Muscle layer of duodenum (tissue), 2 donors: ENCODE measurements around the gene KCNJ6.
"Not testable (repeated sequence)": the region's sequence is repeated elsewhere in the genome, so short reads cannot be mapped to it uniquely, and the experiment has no call there.

ENCODE experiments used
- H3K27ac ChIP-seq: one replicate; pipeline ENCODE4 v1.7.0; 2013; ENCODE audit warnings: mild to moderate bottlenecking, low read length
- H3K27me3 ChIP-seq: one replicate; pipeline ENCODE4 v1.7.0; 2013; ENCODE audit warnings: low read depth, mild to moderate bottlenecking, control low read depth, low read length
- H3K36me3 ChIP-seq, 2 donors: one replicate each; pipeline ENCODE4 v1.7.0; 2013; ENCODE audit warnings: low read length in 2 of 2, control low read depth in 1 of 2, mild to moderate bottlenecking in 1 of 2; ENCODE audit not compliant: insufficient read depth in 2 of 2, control insufficient read depth in 1 of 2
- H3K4me1 ChIP-seq, 2 donors: one replicate each; pipeline ENCODE4 v1.7.0; 2013; ENCODE audit warnings: low read length in 2 of 2, mild to moderate bottlenecking in 2 of 2, control low read depth in 1 of 2, moderate library complexity in 1 of 2; ENCODE audit not compliant: insufficient read depth in 2 of 2, control insufficient read depth in 1 of 2
- H3K4me3 ChIP-seq, 2 donors: one replicate each; pipeline ENCODE4 v1.7.0; 2013; ENCODE audit warnings: low read length in 2 of 2, low read depth in 1 of 2, mild to moderate bottlenecking in 1 of 2
- H3K9me3 ChIP-seq, 2 donors: one replicate each; pipeline ENCODE4 v1.7.0; 2013; ENCODE audit warnings: low read length in 2 of 2, control low read depth in 1 of 2, mild to moderate bottlenecking in 1 of 2; ENCODE audit not compliant: control insufficient read depth in 1 of 2
- donor health status: healthy.

The KCNJ6 gene

DNA sequence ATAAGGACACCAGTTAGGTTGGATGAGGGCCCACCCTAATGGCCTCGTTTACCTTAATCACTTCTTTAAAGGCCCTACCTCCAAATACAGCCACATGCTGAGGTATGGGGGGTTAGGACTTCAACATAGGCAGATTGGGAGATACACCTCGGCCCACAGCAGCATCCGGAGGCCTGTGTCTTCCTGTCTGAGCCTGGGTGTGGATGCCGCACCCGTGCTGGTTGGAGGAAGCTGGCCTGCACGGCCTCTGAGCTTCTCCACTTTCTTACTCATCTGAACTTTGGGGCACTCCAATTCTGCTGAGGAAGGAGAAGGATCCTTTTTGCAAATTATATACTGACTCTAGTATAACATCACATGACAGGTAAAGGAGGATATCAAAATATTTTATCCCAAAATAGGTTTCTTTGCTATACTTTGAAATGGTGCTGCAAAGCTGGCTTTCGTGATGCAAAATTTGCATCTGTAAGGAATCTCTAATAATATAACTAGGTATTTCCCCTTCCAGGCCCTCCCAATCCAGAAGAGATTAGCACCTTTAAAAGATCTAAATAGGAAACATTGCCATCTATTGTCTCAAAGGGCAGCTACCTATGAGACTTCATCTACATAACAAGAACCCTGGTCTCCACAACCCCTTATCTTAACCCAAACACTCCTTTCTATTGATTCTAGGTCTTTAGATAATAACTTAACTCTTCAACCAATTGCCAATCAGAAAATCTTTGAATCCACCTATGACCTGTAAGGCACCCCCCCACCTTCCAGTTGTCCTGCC lies 247.6 kb downstream of the KCNJ6 start:
- H3K27ac ChIP-seq = no peak overlapping the region
- no peaks in the 10 kb centered on the region for H3K36me3 ChIP-seq
- no peak overlapping the region for H3K4me3 ChIP-seq
- H3K4me1 ChIP-seq = no peaks in the 10 kb centered on the region
- H3K9me3 ChIP-seq = no peaks in the 10 kb centered on the region
- H3K27me3 ChIP-seq = no peaks in the 10 kb centered on the region

DNA sequence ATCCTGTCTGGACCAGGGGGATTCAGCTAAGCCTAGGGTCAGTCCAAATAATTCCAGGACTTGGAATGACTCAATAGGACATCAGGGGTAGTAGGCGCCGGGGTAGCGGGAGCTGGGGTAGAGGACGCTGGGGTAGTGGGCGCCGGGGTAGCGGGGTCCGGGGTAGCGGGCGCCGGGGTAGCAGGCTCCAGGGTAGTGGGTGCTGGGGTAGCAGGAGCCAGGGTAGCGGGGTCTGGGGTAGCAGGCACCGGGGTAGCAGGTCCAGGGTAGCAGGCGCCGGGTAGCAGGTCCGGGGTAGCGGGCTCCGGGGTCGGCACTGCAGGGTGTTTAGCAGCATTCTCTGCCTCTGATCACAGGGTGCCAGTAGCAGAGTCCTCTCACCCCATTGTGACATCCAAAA lies 248.9 kb downstream of the KCNJ6 start:
- Histone ChIP-seq H3K27ac (no peak overlapping the region), H3K4me1 (no peaks in the 10 kb centered on the region), H3K27me3 (no peaks in the 10 kb centered on the region), H3K4me3 (no peak overlapping the region), H3K36me3 (no peaks in the 10 kb centered on the region), H3K9me3 (no peaks in the 10 kb centered on the region)

GRCh38 chr21:37665230-37666024 lies 250.8 kb downstream of the KCNJ6 start:
- H3K27ac ChIP-seq = no peak overlapping the region

DNA sequence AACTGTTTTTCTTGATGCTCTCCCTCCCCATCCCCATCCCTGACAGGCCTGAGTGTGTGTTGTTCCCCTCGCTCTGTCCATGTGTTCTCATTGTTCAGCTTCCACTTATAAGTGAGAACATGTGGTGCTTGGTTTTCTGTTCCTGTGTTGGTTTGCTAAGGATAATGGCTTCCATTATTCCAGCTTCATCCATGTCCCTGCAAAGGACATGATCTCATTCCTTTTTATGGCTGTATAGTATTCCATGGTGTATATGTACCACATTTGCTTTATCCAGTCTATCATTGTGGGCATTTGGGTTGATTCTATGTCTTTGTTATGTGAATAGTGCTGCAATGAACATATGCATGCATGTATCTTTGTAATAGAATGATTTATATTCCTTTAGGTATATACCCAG lies 254.0 kb downstream of the KCNJ6 start:
- H3K27ac ChIP-seq, H3K9me3 ChIP-seq, H3K4me3 ChIP-seq, H3K36me3 ChIP-seq, H3K27me3 ChIP-seq: not testable (repeated sequence)
- H3K4me1 ChIP-seq = peaks cover 0 to 13% of the 10 kb centered on the region in 2 donors

More at GRCh38 chr21:37665230-37666024, 250.8 kb downstream of the KCNJ6 start:
- Histone ChIP-seq H3K4me1 (no peaks in the 10 kb centered on the region), H3K9me3 (no peaks in the 10 kb centered on the region), H3K36me3 (no peaks in the 10 kb centered on the region), H3K27me3 (no peaks in the 10 kb centered on the region), H3K4me3 (no peak overlapping the region)

- H3K27me3 ChIP-seq = no peaks in the 10 kb centered on the region
- H3K9me3 ChIP-seq = no peaks in the 10 kb centered on the region
- no peak overlapping the region for H3K27ac ChIP-seq
- no peaks in the 10 kb centered on the region for H3K36me3 ChIP-seq
- H3K4me1 ChIP-seq = peaks cover 0 to 13% of the 10 kb centered on the region in 2 donors
- no peak overlapping the region for H3K4me3 ChIP-seq
These were observed 255.5 kb downstream of the KCNJ6 start for GRCh38 chr21:37660709-37661108.

DNA sequence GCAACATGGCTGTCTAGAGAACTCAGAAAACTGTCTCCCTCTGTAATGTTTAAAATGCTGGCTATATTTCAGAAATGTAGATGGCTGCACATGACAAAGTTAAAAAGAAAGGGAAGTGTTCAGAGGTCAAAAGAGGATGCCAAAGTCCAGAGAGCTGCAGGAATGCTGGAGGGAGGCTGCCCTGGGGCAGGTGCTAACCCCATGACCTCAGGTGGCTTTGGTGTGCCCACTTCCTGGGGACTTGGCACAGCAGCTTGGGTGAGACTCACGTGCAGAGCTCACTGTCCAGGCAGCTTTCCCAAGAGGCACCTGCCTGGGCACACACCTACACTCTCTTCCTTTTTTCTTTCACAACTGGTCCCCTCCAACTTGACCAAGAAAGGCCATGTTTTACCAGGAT lies 256.4 kb downstream of the KCNJ6 start:
- Histone ChIP-seq H3K9me3 (no peaks in the 10 kb centered on the region), H3K4me1 (peaks cover 0 to 13% of the 10 kb centered on the region in 2 donors), H3K27me3 (no peaks in the 10 kb centered on the region), H3K27ac (no peak overlapping the region), H3K4me3 (no peak overlapping the region), H3K36me3 (no peaks in the 10 kb centered on the region)

GRCh38 chr21:37658817-37659458 lies 257.3 kb downstream of the KCNJ6 start:
- Histone ChIP-seq H3K9me3 (no peaks in the 10 kb centered on the region), H3K4me3 (no peak overlapping the region), H3K36me3 (no peaks in the 10 kb centered on the region), H3K27me3 (no peaks in the 10 kb centered on the region), H3K4me1 (peaks cover 0 to 13% of the 10 kb centered on the region in 2 donors), H3K27ac (no peak overlapping the region)

- H3K36me3 ChIP-seq = no peaks in the 10 kb centered on the region
- H3K27me3 ChIP-seq = no peaks in the 10 kb centered on the region
- no peak overlapping the region for H3K4me3 ChIP-seq
- H3K27ac ChIP-seq = no peak overlapping the region
- no peaks in the 10 kb centered on the region for H3K9me3 ChIP-seq
- peaks cover 0 to 13% of the 10 kb centered on the region in 2 donors for H3K4me1 ChIP-seq
These were observed 258.0 kb downstream of the KCNJ6 start for GRCh38 chr21:37658121-37658816.

DNA sequence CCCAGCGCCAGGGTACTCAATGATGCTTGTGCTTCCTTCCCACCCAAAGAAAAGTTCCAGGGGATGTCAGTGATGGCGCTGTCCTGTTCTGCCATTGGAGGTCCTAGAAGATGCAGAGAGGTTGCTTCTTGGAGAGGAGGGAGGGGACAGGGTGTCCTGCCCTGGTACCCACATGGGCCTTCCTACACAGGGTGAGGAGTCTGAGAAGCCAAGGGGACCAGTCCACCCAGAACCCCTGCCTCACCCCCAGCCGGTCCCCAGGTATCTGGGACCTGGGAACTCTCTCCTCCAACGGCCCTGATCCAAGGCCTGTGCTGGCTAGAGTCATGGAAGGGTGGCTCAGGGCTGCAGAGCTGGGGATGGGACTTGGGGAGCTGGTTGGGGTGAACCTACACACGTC lies 259.4 kb downstream of the KCNJ6 start:
- H3K4me3 ChIP-seq = no peak overlapping the region
- peaks cover 0 to 13% of the 10 kb centered on the region in 2 donors for H3K4me1 ChIP-seq
- H3K9me3 ChIP-seq = no peaks in the 10 kb centered on the region
- H3K36me3 ChIP-seq = no peaks in the 10 kb centered on the region
- H3K27ac ChIP-seq = no peak overlapping the region
- no peaks in the 10 kb centered on the region for H3K27me3 ChIP-seq

DNA sequence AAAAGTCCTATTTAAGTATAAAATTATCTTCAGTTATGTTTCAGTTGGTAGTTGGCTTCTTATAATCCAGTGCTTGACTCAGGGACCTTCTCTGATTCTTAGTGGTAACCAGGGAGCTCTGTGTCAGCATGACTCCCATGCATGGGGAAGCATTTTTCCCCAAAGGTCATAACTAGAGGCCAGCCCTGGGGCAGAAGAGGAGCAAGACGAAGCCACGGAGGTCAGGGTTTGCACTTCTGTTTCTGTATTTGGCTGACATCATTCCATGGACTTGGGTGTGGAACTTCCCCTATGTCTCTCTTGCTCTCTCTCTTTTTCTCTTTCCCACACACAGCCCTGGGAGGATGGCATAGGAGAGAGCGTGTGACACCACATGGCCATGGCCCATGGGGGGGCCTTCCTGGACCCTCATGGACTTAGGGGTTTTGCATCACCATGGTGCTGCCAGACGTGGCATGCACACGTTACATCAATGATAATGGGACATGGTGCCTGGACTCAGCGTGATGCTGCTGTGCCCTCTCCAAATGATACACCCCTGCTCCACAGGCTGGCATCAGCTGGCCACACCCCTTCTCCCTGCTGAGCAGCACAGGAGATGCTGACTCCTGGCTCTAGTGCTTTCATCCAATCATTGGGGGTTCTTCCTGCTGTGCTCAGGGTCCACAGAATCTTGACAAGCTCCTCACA lies 260.5 kb downstream of the KCNJ6 start:
- Histone ChIP-seq H3K4me3 (no peak overlapping the region), H3K27ac (no peak overlapping the region), H3K4me1 (peaks cover 0 to 13% of the 10 kb centered on the region in 2 donors), H3K27me3 (no peaks in the 10 kb centered on the region), H3K9me3 (no peaks in the 10 kb centered on the region), H3K36me3 (no peaks in the 10 kb centered on the region)
